ENCODE data around the gene ING5.

DNA sequence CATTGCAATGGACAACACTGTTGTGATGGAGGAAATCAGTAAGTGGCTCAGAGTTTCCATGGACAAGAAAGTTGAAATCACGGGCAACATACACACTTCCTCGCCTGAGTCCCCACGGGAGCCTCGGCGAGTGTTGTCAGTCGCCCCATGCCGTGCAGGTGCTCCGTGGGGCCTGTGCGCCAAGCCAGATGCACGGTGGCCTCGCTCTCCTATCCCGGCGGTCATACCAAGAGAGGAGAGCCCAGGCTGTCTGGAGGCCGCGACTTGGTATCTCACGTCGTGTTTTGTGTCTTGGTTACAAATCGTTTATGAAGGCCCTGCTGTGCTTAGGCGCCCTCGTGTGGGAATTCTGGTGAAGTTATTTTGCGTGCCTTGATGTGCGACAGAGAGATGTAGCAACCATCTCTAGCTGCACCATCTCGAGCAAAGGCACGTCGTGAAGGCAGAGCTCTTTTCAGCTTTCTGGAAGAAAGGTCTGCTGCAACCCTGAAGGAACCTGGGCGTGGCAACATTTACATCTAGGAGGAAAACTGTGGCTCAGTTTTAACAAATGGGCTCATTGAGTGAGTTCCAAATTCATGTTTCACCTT, 42.6 kb upstream of the ING5 start:
- TF ChIP-seq POLR2A (IDR thresholded peaks at IDR 0.05; ENCODE audit: low read length) = no peak
- TF ChIP-seq GATA1 (IDR thresholded peaks at IDR 0.05; ENCODE audit: low read depth, low read length) = no peak

Data from erythroblast (primary cell).